ENCODE data around the gene NOMO2. TPM values are rescaled to one million over a fixed set of nuclear protein-coding genes. Genes with fewer than 3 reads are reported as not detected.

The NOMO2 gene
- total RNA-seq, 2 experiments from 2014 or later, result 85.2 to 95.1 TPM

Other genes starting within 250 kb of the NOMO2 start
- gene NPIPA8, start 225.4 kb downstream of the NOMO2 start, total RNA-seq, result 10 to 100 TPM in 1 of 2 experiments, 1 to 10 TPM in 1; 7.0 to 11.2 TPM
- 1,000 to 10,000 TPM; 1,651 to 1,670 TPM for gene RPS15A, start 228.2 kb upstream of the NOMO2 start, total RNA-seq
- 10 to 100 TPM; 87.1 to 88.6 TPM for gene ARL6IP1, start 239.5 kb upstream of the NOMO2 start, total RNA-seq